OCI-LY1 (cell line): ENCODE results near the gene TPSAB1.

Experiments used
- EZH2 ChIP-seq: fragments of 200-600 bp; sonication (generic), shearing (Covaris generic); IDR thresholded peaks from 2 replicates; pipeline ENCODE4 v1.8.0; 2017; ENCODE audit warnings: borderline replicate concordance, mixed run types, mild to moderate bottlenecking, antibody characterized with exemption, low read length, moderate library complexity, mixed read lengths
- TF ChIP-seq, protein P1 (sequence below): fragments of 200-600 bp; sonication (generic), shearing (Covaris generic); IDR thresholded peaks from 2 replicates; pipeline ENCODE4 v1.5.1; 2017; ENCODE audit warnings: mild to moderate bottlenecking, antibody characterized with exemption, low read length, moderate library complexity, mixed read lengths

DNA sequence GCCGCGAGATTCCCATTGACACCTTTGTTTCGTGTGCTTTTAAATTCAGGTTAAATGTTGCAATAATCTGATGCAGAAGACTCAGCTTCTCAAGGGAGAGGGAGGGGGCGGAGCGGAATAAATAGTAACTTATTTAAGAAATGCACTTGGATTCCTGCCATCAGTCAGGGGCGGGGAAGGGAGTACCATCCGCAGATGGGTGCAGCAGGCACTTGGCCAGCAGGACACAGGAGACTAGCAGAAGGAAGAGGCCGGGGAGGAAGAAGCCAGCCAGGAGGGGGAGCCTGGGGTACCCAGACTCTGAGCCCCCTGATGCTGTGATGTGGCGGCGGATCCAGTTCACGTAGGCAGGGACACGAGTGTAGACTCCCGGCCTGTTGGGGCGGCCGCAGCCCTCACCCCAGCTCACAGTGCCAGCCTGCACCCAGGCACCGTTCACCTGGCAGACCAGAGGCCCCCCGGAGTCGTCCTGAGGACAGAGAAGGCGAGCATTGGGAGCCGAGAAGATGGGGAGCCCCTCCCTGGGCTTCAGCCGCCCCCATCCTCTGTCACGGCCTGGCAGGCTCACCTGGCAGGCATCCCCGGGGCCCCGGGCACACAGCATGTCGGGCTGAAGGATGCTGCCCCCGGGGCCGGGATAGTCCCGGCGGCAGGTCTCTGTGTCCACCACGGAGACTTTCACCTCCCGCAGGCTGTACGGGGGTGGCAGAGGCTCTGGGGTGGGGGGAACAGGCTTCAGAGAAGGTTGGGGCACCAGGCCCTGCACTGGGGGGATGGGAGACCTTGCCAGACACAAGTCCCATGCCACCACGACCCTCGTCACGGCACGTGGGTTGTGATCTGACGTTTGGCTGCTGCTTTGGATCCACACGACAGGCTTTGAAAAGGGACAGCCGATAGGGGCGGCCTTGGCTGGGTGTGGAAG is 18.6 kb upstream of the TPSAB1 start:
- TF ChIP-seq, protein P1, sequence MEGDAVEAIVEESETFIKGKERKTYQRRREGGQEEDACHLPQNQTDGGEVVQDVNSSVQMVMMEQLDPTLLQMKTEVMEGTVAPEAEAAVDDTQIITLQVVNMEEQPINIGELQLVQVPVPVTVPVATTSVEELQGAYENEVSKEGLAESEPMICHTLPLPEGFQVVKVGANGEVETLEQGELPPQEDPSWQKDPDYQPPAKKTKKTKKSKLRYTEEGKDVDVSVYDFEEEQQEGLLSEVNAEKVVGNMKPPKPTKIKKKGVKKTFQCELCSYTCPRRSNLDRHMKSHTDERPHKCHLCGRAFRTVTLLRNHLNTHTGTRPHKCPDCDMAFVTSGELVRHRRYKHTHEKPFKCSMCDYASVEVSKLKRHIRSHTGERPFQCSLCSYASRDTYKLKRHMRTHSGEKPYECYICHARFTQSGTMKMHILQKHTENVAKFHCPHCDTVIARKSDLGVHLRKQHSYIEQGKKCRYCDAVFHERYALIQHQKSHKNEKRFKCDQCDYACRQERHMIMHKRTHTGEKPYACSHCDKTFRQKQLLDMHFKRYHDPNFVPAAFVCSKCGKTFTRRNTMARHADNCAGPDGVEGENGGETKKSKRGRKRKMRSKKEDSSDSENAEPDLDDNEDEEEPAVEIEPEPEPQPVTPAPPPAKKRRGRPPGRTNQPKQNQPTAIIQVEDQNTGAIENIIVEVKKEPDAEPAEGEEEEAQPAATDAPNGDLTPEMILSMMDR, result no peak
- TF ChIP-seq EZH2, result no peak
